K562 (cell line): ENCODE measurements around the gene FMC1. TPM values are rescaled to one million over a fixed set of nuclear protein-coding genes. Genes with fewer than 3 reads are reported as not detected.
A peak's percentile ranks its signal among the peaks of the same experiment; 100 is the strongest.

Source experiments
- ARID1B ChIP-seq: fragments of 450-650 bp; IDR thresholded peaks from 2 replicates; pipeline ENCODE4 v1.6.1; 2016; ENCODE audit warnings: antibody characterized with exemption, mild to moderate bottlenecking, inconsistent platforms
- ELK3 ChIP-seq: fragments of 450-650 bp; formaldehyde crosslinking; IDR thresholded peaks from 2 replicates; pipeline ENCODE4 v1.4.0; 2020; ENCODE audit warnings: mild to moderate bottlenecking
- EZH2 ChIP-seq: IDR thresholded peaks from 2 replicates; pipeline ENCODE4 v1.6.1; 2012; ENCODE audit warnings: low read depth, mild to moderate bottlenecking, inconsistent platforms, low read length, borderline replicate concordance
- FOXJ3 ChIP-seq: sonication (generic); formaldehyde crosslinking; IDR thresholded peaks from 2 replicates; pipeline ENCODE4 v1.4.0; 2020; ENCODE audit warnings: mild to moderate bottlenecking, missing genetic modification reagents
- HNRNPL ChIP-seq: fragments of 200-400 bp; formaldehyde crosslinking; IDR thresholded peaks from 2 replicates; pipeline ENCODE4 v1.6.1; 2017; ENCODE audit warnings: low read depth, mild to moderate bottlenecking, low read length
- KDM4B ChIP-seq, 2 experiments: fragments of 450-650 bp in 1 of 2; sonication (generic) in 1 of 2; IDR thresholded peaks; 2 replicates each; pipeline ENCODE4 v1.6.1; 2016 to 2017; ENCODE audit warnings: borderline replicate concordance in 2 of 2, antibody characterized with exemption in 1 of 2, low read depth in 1 of 2, mild to moderate bottlenecking in 1 of 2
- NUFIP1 ChIP-seq: fragments of 450-650 bp; IDR thresholded peaks from 2 replicates; pipeline ENCODE4 v1.6.1; 2018; ENCODE audit not compliant: partially characterized antibody
- PRDM10 ChIP-seq: fragments of 450-650 bp; IDR thresholded peaks from 2 replicates; pipeline ENCODE4 v1.6.1; 2018; ENCODE audit not compliant: partially characterized antibody
- RBBP5 ChIP-seq: fragments of 200-600 bp; sonication (generic); IDR thresholded peaks from 2 replicates; pipeline ENCODE4 v1.6.1; 2012; ENCODE audit warnings: borderline replicate concordance, mild to moderate bottlenecking, low read length, control low read depth, inconsistent platforms; ENCODE audit not compliant: insufficient read depth, poor library complexity, severe bottlenecking
- SIN3A ChIP-seq, 2 experiments: fragments of 150-350 bp in 1 of 2; IDR thresholded peaks; 2 replicates each; pipeline ENCODE4 v1.6.1; 2011 to 2016; ENCODE audit warnings: borderline replicate concordance in 2 of 2, low read depth in 2 of 2, low read length in 2 of 2, mild to moderate bottlenecking in 2 of 2, moderate library complexity in 2 of 2; ENCODE audit not compliant: control insufficient read depth in 1 of 2
- ZBTB11 ChIP-seq, 3 experiments: fragments of 200-800 bp in 1 of 3; fragments of 250-450 bp in 1 of 3; fragments of 450-650 bp in 1 of 3; sonication (Bioruptor Pico) in 1 of 3; sonication (Bioruptor generic) in 1 of 3; formaldehyde crosslinking in 1 of 3; IDR thresholded peaks; 2 replicates each; pipeline versions ENCODE4 v1.6.1 to v1.8.0; 2016 to 2022; ENCODE audit warnings: mild to moderate bottlenecking in 2 of 3, missing genetic modification characterization in 2 of 3, missing compliant biosample characterization in 1 of 3, moderate library complexity in 1 of 3
- ZNF512 ChIP-seq: IDR thresholded peaks from 2 replicates; pipeline ENCODE4 v1.6.1; 2016; ENCODE audit warnings: missing genetic modification characterization, missing compliant biosample characterization
- ZZZ3 ChIP-seq: fragments of 450-650 bp; IDR thresholded peaks from 2 replicates; pipeline ENCODE4 v1.6.1; 2016; ENCODE audit warnings: antibody characterized with exemption, mild to moderate bottlenecking, moderate library complexity
- polyA plus RNA-seq, 8 experiments: library from polyadenylated mRNA; depleted of rRNA in 4 of 8; stranded (reverse) in 5 of 8; unstranded in 3 of 8; fragments of >200 nt; fragmentation: Nextera tagmentation in 2 of 8; fragmentation: Illumina TruSeq in 1 of 8; extraction: Ambion mirVana in 2 of 8; extraction: Trizol in 1 of 8; gene quantifications; 2 replicates each; pipeline versions ENCODE4 v1.2.1 to v1.2.3, GENCODE V29; 2011 to 2014; ENCODE audit warnings: inconsistent platforms in 1 of 8, missing spikeins in 1 of 8
- total RNA-seq, 7 experiments: library from RNA; depleted of rRNA in 6 of 7; stranded (reverse); fragments of >200 nt in 6 of 7; fragmentation: Illumina TruSeq in 2 of 7; extraction: Trizol in 2 of 7; gene quantifications; 2 replicates each; pipeline versions ENCODE4 v1.2.1 to v1.2.3, GENCODE V29; 2011 to 2021; ENCODE audit warnings: low replicate concordance in 1 of 7

FMC1 gene
- total and polyA plus RNA-seq, 9 of the 15 experiments (the other 6 are each of a cell fraction or from before 2014, with no cell fraction given): 14.0 to 116 (median 29.0) TPM

- TF ChIP-seq PRDM10 (peak; percentile 57), ZBTB11 (CRISPR knock-in tag; IDR thresholded peaks at IDR 0.05) (peak in 2 of 3 experiments; percentile 1 to 78; a peak in 2 of 6 replicates), FOXJ3 (no peak), ZZZ3 (no peak; the same call in 1 of the 2 replicates), RBBP5 (peak; percentile 92), HNRNPL (peak; percentile 43), EZH2 (no peak), KDM4B (IDR thresholded peaks at IDR 0.05; ENCODE audit: borderline replicate concordance in 2 of 2, low read depth in 1 of 2) (peak in 1 of 2 experiments; percentile 92; a peak in 2 of 4 replicates), NUFIP1 (peak; percentile 76), ARID1B (peak; percentile 62; the same call in 1 of the 2 replicates), SIN3A (IDR thresholded peaks at IDR 0.05; ENCODE audit: borderline replicate concordance in 2 of 2, control insufficient read depth in 1 of 2, low read depth in 2 of 2, low read length in 2 of 2) (peak; percentile 18 to 56; a peak in 2 of 4 replicates), ELK3 (no peak), ZNF512 (tag) (no peak)
Measured at GRCh38 chr7:139359366-139360209, 18.5 kb downstream of the FMC1 start, which contains the start of gene LUC7L2 (continued).
